Measurements from ENCODE around the gene SMC3.

Gene SMC3

DNA sequence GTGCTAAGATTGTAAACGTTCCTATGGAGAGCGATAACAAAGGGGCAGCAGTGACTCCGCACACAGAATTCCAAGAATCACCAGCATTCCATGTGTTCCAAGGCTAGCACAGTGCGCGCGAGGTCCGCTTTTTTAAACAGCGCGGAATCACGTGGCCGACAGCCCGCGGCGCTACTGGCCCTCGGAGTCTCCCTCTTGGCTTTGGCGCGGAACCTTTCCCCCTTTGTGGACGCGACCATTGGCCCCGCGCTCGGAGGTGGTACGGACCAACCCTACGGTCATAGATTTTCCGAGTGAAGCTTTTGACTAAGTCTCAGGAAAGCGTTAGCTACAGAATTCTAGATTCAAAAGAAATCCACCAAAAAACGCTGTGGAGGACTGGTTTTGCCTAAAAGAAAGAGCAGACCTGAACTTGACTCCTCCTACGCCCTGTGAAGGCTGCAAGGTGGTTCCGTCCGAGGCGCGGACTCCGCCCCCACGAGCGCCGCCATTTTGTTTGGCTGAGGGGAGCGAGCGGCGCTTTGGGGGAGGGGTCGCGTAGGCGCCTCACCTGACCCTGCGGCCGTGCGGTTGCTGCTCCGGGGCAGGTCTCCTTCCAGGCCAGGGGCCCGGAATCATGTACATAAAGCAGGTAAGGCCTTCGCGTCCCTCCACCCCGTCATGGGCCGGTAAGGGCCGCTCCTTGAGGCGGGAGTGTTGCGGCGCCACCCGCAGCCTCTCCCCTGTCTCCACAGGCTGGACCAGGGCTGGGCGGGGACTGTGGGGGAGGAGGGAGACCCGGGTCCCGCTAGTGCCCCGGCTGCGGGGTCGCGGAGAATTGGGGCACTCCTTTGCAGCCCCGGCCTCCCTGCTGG, at the start of gene SMC3:
Gene SMC3, plus strand, starts transcription at position 495 of the 854 bp plus-strand sequence. Its CDS starts 122 bp downstream, at position 617.
- TF ChIP-seq, protein P1, sequence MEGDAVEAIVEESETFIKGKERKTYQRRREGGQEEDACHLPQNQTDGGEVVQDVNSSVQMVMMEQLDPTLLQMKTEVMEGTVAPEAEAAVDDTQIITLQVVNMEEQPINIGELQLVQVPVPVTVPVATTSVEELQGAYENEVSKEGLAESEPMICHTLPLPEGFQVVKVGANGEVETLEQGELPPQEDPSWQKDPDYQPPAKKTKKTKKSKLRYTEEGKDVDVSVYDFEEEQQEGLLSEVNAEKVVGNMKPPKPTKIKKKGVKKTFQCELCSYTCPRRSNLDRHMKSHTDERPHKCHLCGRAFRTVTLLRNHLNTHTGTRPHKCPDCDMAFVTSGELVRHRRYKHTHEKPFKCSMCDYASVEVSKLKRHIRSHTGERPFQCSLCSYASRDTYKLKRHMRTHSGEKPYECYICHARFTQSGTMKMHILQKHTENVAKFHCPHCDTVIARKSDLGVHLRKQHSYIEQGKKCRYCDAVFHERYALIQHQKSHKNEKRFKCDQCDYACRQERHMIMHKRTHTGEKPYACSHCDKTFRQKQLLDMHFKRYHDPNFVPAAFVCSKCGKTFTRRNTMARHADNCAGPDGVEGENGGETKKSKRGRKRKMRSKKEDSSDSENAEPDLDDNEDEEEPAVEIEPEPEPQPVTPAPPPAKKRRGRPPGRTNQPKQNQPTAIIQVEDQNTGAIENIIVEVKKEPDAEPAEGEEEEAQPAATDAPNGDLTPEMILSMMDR (IDR thresholded peaks at IDR 0.05; ENCODE audit: borderline replicate concordance, control extremely low read depth, extremely low read depth, insufficient read depth, missing control alignments): no peak
- in situ Hi-C loops (cut with MboI; ENCODE audit: low sequenced_read_pairs, unreplicated experiment): no loop called here
- peak; percentile 87 for DNase-seq (ENCODE audit: low spot score)

DNA sequence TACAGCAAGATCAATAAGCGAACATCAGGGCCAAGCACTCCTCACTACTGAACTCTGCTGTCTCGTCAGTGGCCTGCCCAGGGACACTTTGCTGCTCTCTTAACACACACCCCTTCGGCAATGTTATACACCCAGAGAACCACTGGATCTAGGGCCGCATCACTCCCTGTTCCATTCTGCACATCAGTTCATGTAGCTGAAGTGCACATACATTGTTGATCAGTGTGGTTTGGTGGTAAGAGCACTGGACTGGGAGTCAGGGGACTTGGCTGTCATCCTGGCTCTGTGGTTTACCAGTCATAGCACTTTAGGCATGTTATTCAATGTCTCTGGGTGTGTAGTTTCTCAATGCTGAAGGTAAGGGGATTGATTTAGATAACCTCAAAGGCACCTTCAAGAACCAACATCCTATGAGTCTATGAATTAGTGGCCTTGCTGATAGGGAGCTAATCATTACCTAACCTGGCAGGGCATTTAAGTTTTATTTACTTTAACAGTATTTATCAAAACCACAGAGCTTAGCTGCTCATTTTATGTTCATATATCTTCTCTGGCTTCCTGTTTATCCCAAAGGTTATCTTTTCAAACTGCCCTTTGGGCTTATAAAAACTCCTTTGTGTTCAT, 45.0 kb upstream of the SMC3 start:
- no peak for DNase-seq (ENCODE audit: low spot score)
- TF ChIP-seq, protein P1 (IDR thresholded peaks at IDR 0.05; ENCODE audit: borderline replicate concordance, control extremely low read depth, extremely low read depth, insufficient read depth, missing control alignments): no peak
- in situ Hi-C loops (cut with MboI; ENCODE audit: low sequenced_read_pairs, unreplicated experiment): no loop called here

GRCh38 chr10:110523736-110524135, 43.8 kb upstream of the SMC3 start:
- in situ Hi-C loops (cut with MboI; ENCODE audit: low sequenced_read_pairs, unreplicated experiment): no loop called here
- TF ChIP-seq, protein P1 (IDR thresholded peaks at IDR 0.05; ENCODE audit: borderline replicate concordance, control extremely low read depth, extremely low read depth, insufficient read depth, missing control alignments): no peak
- DNase-seq (ENCODE audit: low spot score): no peak

GRCh38 chr10:110524179-110524858, 43.2 kb upstream of the SMC3 start:
- no peak for DNase-seq (ENCODE audit: low spot score)
- TF ChIP-seq, protein P1 (IDR thresholded peaks at IDR 0.05; ENCODE audit: borderline replicate concordance, control extremely low read depth, extremely low read depth, insufficient read depth, missing control alignments): no peak
- in situ Hi-C loops (cut with MboI; ENCODE audit: low sequenced_read_pairs, unreplicated experiment): no loop called here

DNA sequence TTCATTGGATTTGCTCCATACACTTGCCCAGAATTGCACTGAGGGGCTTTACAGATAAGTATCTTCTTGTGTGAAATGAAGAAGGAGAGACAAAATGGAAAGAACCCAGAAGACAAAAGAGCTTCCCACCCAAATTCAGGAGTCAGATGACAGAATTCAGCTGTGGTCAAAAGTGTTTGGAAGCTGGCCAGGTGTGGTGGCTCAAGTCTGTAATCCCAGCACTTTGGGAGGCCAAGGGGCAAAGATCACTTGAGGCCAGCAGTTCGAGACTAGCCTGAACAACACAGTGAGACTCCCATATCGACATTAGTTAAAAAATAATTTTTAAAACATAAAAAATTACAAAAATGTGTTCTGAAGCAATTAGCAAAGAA, 42.6 kb upstream of the SMC3 start:
- in situ Hi-C loops (cut with MboI; ENCODE audit: low sequenced_read_pairs, unreplicated experiment): no loop called here
- TF ChIP-seq, protein P1 (IDR thresholded peaks at IDR 0.05; ENCODE audit: borderline replicate concordance, control extremely low read depth, extremely low read depth, insufficient read depth, missing control alignments): no peak
- no peak for DNase-seq (ENCODE audit: low spot score)

All from GM13976 (cell line).